NCI-H2196 (cell line): ENCODE measurements around the gene RTN3.
"Not testable (repeated sequence)": the region's sequence is repeated elsewhere in the genome, so short reads cannot be mapped to it uniquely, and the experiment has no call there.

Experiments
- DNase-seq: peaks from one replicate; lab custom pipeline; 2025; ENCODE audit not compliant: unreplicated experiment; lab: John Stamatoyannopoulos, UW

RTN3 gene

DNA sequence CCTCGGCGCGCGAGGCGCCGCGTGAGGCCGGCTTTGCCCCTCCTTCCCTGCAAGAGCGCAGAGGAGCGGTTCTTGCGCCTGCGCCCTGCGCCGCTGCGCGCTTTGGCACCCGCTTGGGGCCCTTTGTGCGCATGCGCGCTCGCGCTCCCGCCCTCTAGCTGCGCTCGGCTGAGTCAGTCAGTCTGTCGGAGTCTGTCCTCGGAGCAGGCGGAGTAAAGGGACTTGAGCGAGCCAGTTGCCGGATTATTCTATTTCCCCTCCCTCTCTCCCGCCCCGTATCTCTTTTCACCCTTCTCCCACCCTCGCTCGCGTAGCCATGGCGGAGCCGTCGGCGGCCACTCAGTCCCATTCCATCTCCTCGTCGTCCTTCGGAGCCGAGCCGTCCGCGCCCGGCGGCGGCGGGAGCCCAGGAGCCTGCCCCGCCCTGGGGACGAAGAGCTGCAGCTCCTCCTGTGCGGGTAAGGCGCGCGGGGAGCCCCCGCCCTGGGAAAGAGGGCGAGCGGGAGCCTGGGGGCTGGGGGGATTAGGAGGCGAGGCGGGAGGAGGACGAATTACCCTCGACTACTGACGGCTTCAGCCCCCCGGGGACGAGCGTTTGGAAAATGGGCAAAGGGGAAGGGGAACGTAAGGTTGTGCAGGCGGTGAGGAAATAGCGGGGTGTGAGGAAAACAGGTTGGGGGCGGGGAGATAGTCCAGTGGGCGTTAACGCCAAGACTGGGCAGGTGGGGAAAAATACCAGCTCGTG, at the start of gene RTN3:
Gene RTN3 (plus strand): TSS at position 180 of the 745 bp plus-strand sequence. CDS start 137 bp downstream, at position 317.
- peak; percentile 99 for DNase-seq

DNA sequence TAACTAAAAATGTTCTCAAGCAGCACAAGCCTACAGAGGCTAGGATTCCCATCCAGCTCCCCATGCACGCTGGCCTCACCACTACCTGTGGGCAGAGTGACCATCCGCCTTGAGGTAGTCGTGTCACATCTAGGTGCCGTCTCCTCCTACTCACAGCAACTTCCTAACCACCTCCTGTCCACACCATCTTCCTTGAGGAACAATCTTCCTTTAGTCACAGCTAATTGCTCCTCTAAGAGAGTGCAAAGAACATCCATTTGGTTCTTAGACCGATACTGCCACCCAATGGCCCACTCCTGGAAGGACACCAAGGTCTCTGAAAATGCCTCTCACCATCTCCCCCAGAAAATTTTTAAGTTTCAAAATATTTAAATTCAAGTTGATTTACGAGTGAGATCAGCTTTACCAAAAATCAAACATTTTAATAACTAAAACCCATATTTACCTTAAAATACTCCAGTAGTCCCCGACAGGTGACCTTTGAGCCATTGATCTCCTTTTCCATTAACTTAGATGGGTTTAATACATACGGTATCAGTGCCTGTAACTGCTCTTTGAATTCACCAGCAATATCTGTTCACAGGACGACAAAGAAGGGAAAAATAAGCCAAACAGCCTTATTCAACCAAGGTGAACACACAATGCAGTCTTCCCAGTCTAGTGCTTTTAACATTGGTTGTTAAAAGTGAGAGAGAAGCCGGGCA, 45.4 kb upstream of the RTN3 start:
- peak; percentile 61 for DNase-seq

GRCh38 chr11:63638436-63638835, 42.9 kb upstream of the RTN3 start:
- not testable (repeated sequence) for DNase-seq

DNA sequence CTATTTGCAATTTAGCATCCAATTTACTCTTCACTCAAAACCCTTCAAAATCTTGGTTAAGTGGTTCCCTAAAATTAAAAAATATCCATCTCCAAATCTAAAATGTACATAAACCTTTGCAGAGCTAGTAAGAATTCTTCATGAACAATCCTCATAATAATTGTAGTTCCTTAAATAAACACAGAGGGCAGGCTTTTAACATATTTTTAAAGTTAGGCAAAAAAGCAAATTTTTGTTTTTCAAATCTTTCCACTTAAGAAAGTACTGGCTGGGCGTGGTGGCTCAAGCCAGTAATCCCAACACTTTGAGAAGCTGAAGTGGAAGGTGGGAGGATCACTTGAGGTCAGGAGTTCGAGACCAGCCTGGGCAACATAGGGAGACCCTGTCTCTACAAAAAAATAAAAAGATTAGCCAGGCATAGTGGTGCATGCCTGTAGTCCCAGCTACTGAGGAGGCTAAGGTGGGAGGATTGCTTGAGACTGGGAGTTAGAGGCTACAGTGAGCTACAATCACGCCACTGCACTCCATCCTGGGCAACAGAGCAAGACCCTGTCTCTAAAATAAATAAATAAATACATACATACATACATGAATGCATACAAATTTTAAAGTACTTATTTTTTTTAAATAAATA, 42.0 kb upstream of the RTN3 start:
- DNase-seq, result no peak

- DNase-seq, result no peak
Observed at GRCh38 chr11:63641727-63642126, 39.6 kb upstream of the RTN3 start.

GRCh38 chr11:63643205-63643604, 38.1 kb upstream of the RTN3 start:
- no peak for DNase-seq

GRCh38 chr11:63652671-63653070, 28.6 kb upstream of the RTN3 start:
- no peak for DNase-seq

DNA sequence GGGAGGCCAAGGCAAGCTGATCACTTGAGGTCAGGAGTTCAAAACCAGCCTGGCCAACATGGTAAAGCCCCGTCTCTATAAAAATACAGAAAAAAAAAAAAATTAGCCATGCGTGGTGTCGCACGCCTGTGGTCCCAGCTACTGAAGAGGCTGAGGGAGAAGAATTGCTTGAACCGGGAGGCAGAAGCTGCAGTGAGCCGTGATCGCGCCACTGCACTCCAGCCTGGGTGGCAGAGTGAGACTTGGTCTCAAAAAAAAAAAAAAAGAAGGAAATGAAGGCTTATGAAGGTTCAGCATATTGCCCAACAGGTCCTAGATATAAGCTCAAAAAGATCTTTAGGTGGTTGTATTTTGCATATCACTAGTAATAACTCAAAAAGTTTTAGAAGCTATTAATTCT, 20.3 kb upstream of the RTN3 start:
- no peak for DNase-seq

- no peak for DNase-seq
Observed at GRCh38 chr11:63663809-63664208, 17.5 kb upstream of the RTN3 start.

DNA sequence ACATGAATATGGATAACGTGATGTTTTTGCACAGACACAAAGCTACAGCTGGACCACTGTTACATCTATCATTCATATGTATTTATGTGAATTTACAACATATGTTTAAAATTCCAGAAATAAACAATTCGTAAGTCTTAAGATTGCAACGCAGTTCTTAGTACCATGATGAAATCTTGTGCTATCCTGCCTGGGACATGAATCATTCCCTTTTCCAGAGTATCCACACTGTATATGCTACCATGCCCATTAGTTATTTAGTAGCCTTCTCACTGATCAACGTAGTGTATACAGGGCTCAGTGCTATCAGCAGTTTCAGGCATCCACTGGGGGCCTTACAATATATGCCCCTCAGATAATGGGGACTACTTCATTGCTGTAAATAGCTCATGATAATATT, 14.4 kb upstream of the RTN3 start:
- DNase-seq, result no peak

GRCh38 chr11:63667995-63668795, 13.1 kb upstream of the RTN3 start:
- DNase-seq, result no peak

DNA sequence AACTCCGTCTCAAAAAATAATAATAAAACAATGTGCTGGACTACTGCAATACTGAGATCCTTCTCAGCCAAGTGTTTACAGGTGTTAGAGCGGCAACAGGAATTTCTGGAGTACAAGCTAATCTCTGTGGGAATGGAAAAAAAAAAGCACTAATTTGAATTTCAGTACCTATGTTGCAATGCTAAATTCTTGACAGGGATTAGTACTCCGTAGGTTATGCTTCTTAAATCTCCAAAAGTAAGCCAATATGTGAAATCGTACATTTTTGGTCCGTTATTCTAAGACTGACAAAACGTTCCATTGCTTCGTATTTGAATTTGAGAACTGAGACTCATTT, 11.2 kb upstream of the RTN3 start:
- no peak for DNase-seq

DNA sequence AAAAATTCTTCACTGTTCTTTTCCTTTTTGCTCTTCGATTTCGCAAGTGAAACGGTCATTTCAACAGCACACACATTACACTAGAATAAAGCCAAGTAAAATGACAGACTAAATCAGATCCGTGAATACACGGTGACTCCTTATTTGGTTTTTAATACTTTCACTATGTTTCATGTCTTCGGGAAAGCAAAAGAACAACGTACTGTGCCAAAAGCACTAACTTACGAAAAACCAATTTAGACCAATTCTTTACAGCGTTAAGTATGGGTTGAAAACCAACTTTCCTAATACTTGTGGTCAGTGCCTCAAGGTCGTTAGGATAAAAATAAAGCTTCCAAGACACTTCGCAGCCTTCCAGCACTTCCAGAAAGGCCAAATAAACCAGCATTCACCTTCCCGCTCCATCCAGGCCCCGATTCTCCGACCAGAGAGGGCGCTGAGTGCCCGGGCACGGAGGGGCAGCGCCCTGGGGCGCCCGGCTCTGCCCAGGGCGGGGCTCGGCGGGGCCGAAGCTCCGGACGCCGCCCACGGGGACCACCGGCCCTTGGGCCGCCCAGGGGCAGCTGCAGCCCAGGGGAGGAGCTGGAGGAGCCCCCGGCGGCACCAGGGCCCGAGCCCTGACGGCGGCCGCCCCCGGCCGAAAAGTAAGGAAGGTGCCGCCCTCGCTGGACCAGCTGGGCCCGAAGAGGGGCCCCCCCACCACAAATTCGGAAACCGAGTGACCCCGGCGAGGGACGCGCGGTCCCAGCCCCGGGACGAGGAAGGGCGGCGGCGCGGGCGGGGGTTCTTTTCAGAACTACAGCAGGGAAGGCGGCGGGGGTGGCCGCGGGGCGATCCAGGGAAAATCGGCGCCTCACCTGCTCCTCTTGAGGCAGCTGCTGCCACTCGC, 10.6 kb upstream of the RTN3 start:
- DNase-seq, result peak; percentile 57

- peak; percentile 98 for DNase-seq
Observed at GRCh38 chr11:63671322-63672155, 9.8 kb upstream of the RTN3 start, which contains the start of gene ATL3. Gene ATL3 (minus strand): TSS chr11:63671376. CDS start chr11:63671335, 41 bp downstream.

- no peak for DNase-seq
Observed at GRCh38 chr11:63672156-63672463, 9.2 kb upstream of the RTN3 start.

- DNase-seq, result no peak
Observed at GRCh38 chr11:63672936-63673539, 8.3 kb upstream of the RTN3 start.

DNA sequence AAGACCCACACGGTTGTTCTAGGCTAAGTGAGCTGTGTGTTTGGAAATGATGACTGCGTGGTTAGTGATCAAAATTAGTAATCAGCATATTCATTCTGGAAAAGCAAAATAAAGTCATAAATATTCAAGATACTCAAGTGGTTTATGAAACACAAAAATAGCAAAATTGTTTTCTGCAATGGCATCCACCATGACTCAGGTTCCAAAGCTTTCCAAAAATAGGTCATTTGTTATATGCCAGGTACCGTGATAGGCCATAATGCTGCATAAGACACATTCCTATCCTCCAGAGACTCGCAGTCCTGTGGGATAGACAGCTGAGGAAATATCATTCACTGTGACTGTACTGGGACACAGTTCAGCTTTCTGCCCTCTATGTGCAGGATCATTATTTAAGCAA, 7.7 kb upstream of the RTN3 start:
- DNase-seq, result no peak

DNA sequence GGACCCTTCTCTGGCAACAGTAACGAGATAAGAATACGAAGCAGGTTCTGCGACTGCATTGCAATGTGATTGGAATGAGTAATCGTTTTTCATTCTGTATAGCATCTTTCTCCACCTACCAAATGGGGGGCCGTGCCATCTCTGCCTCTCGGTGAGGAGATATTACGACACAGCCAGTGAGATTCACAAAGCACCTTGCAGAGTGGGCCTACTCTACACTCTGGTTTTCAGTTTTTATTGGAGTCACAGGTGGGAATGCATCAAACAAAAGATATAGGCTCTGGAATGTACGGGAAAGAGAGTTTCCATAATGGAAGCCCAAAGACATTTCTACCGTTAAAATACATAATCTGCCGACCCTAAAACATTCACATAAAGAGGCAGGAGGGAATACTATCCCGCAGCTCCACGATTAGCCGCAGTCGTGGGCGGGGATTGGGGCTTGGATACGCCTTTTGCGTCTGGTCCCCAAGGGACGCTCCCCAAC, 423 bp upstream of the RTN3 start:
- DNase-seq, result no peak
